ENCODE results near the gene ARSG. TPM values are rescaled to one million over a fixed set of nuclear protein-coding genes. Genes with fewer than 3 reads are reported as not detected.

The ARSG gene
- polyA plus RNA-seq, 1 of the 3 experiments (the other 2 are of a cell fraction): 0.41 TPM

- CTCF ChIA-PET: interaction anchor here (0.9 to 8.1 kb wide), 6 partner anchors 8 to 181 kb away, joined by 3 to 80 read pairs (median 5); no protein-coding TSS in a partner anchor
These were observed 152.7 kb downstream of the ARSG start for GRCh38 chr17:68443972-68444464.

GRCh38 chr17:68445671-68446070 is 154.4 kb downstream of the ARSG start:
- POLR2A ChIA-PET: no interaction called here

More at GRCh38 chr17:68443972-68444464, 152.7 kb downstream of the ARSG start:
- Histone ChIP-seq H3F3A (replicated peaks; ENCODE audit: insufficient read depth) (no peaks in the 10 kb centered on the region), H3K36me3 (replicated peaks in 1 of 2; ENCODE audit: control insufficient read depth in 1 of 2, insufficient read depth in 2 of 2, low read length in 1 of 2) (peaks cover 27 to 37% of the 10 kb centered on the region in 2 experiments), H3K9me3 (no peaks in the 10 kb centered on the region), H3K27ac (ENCODE audit: low read depth in 2 of 2, low read length in 1 of 2) (no peak overlapping the region), H3K4me3 (ENCODE audit: low read depth in 2 of 2, low read length in 1 of 2) (no peak overlapping the region), H3K4me2 (no peak overlapping the region), H3K9me2 (no peaks in the 10 kb centered on the region), H2AFZ (ENCODE audit: low read depth) (no peak overlapping the region), H3K79me2 (ENCODE audit: insufficient read depth) (no peaks in the 10 kb centered on the region; the same call in 1 of the 2 replicates), H3K27me3 (ENCODE audit: insufficient read depth) (no peaks in the 10 kb centered on the region), H4K20me1 (ENCODE audit: insufficient read depth) (no peaks in the 10 kb centered on the region), H3K4me1 (ENCODE audit: control insufficient read depth in 1 of 2, insufficient read depth in 2 of 2, low read depth in 1 of 2, low read length in 1 of 2) (no peaks in the 10 kb centered on the region), H3K9ac (no peak overlapping the region)
- TF ChIP-seq CHD2 (IDR thresholded peaks at IDR 0.05; ENCODE audit: low read length, partially characterized antibody) (no peak), USF1 (IDR thresholded peaks at IDR 0.05; ENCODE audit: borderline replicate concordance, low read depth) (no peak), RAD21 (IDR thresholded peaks at IDR 0.05; ENCODE audit: low read length) (no peak), ZBTB33 (IDR thresholded peaks at IDR 0.05; ENCODE audit: borderline replicate concordance, low read depth) (no peak), RFX5 (IDR thresholded peaks at IDR 0.05; ENCODE audit: low read length) (no peak), GABPA (IDR thresholded peaks at IDR 0.05; ENCODE audit: low read depth) (no peak), FOSL2 (IDR thresholded peaks at IDR 0.05; ENCODE audit: borderline replicate concordance, low read depth) (no peak), MEF2A (IDR thresholded peaks at IDR 0.05; ENCODE audit: borderline replicate concordance, low read depth) (no peak), TAF1 (IDR thresholded peaks at IDR 0.05; ENCODE audit: borderline replicate concordance, low read depth, low read length) (no peak)
- POLR2A ChIA-PET: interaction anchor here (0.5 kb wide), 1 partner anchor 9 kb away, joined by 3 read pairs; no protein-coding TSS in a partner anchor
- no peak for DNase-seq
- 81% methylated on average over 11 of the region's 11 CpGs for WGBS (ENCODE audit: low lambda C conversion rate)

More at GRCh38 chr17:68445671-68446070, 154.4 kb downstream of the ARSG start:
- CTCF ChIA-PET: interaction anchor here (1.0 to 8.1 kb wide), 6 partner anchors 9 to 182 kb away, joined by 3 to 80 read pairs (median 4); no protein-coding TSS in a partner anchor
- H3K9me3 ChIP-seq: no peaks in the 10 kb centered on the region
- H3K36me3 ChIP-seq (replicated peaks in 1 of 2; ENCODE audit: control insufficient read depth in 1 of 2, insufficient read depth in 2 of 2, low read length in 1 of 2): peaks cover 37 to 50% of the 10 kb centered on the region in 2 experiments
- no peaks in the 10 kb centered on the region for H3K9me2 ChIP-seq
- no peaks in the 10 kb centered on the region for H3F3A ChIP-seq (replicated peaks; ENCODE audit: insufficient read depth)
- TF ChIP-seq MXI1 (IDR thresholded peaks at IDR 0.05; ENCODE audit: low read depth, low read length) (no peak), RFX5 (IDR thresholded peaks at IDR 0.05; ENCODE audit: low read length) (no peak), POLR2AphosphoS5 (IDR thresholded peaks at IDR 0.05; ENCODE audit: low read depth, low read length) (no peak)
- 88% methylated on average over 8 of the region's 8 CpGs for WGBS (ENCODE audit: low lambda C conversion rate)
- no peaks in the 10 kb centered on the region; the same call in 1 of the 2 replicates for H3K79me2 ChIP-seq (ENCODE audit: insufficient read depth)
- H2AFZ ChIP-seq (ENCODE audit: low read depth): no peak overlapping the region
- no peaks in the 10 kb centered on the region for H3K4me1 ChIP-seq (ENCODE audit: control insufficient read depth in 1 of 2, insufficient read depth in 2 of 2, low read depth in 1 of 2, low read length in 1 of 2)
- no peak overlapping the region for H3K4me3 ChIP-seq (ENCODE audit: low read depth in 2 of 2, low read length in 1 of 2)
- H3K4me2 ChIP-seq: no peak overlapping the region
- H4K20me1 ChIP-seq (ENCODE audit: insufficient read depth): no peaks in the 10 kb centered on the region
- no peak for DNase-seq
- H3K27ac ChIP-seq (ENCODE audit: low read depth in 2 of 2, low read length in 1 of 2): no peak overlapping the region
- no peaks in the 10 kb centered on the region for H3K27me3 ChIP-seq (ENCODE audit: insufficient read depth)
- H3K9ac ChIP-seq: no peak overlapping the region

Data from SK-N-SH (cell line).